Hepatocyte (in vitro differentiated cells): ENCODE data around the gene C11orf24. TPM values are rescaled to one million over a fixed set of nuclear protein-coding genes. Genes with fewer than 3 reads are reported as not detected.

Experiments used
- DNase-seq: peaks from one replicate; pipeline ENCODE4 v3.0.0-alpha.2; 2016; ENCODE audit warnings: low spot score
- H2AFZ ChIP-seq: fragments of 200-600 bp; sonication (generic); 2 replicates; pipeline ENCODE4 v1.6.0; 2016; ENCODE audit warnings: antibody characterized with exemption, mild to moderate bottlenecking
- H3K27ac ChIP-seq: fragments of 200-600 bp; sonication (generic); 2 replicates; pipeline ENCODE4 v1.5.1; 2016; ENCODE audit warnings: mild to moderate bottlenecking
- H3K27me3 ChIP-seq: fragments of 200-600 bp; sonication (generic); 2 replicates; pipeline ENCODE4 v1.6.1; 2016
- H3K36me3 ChIP-seq: fragments of 200-600 bp; sonication (generic); replicated peaks from 2 replicates; pipeline ENCODE4 v1.5.1; 2016; ENCODE audit warnings: low read depth; ENCODE audit not compliant: insufficient read depth
- H3K4me1 ChIP-seq: fragments of 200-600 bp; sonication (generic); 2 replicates; pipeline ENCODE4 v1.5.1; 2016; ENCODE audit warnings: mild to moderate bottlenecking, moderate library complexity; ENCODE audit not compliant: insufficient read depth
- H3K4me2 ChIP-seq: fragments of 200-600 bp; sonication (generic); 2 replicates; pipeline ENCODE4 v1.6.0; 2016
- H3K4me3 ChIP-seq: fragments of 200-600 bp; sonication (generic); 2 replicates; pipeline ENCODE4 v1.5.1; 2016; ENCODE audit warnings: mild to moderate bottlenecking
- H3K79me2 ChIP-seq: fragments of 200-600 bp; sonication (generic); 2 replicates; pipeline ENCODE4 v1.6.0; 2017; ENCODE audit warnings: mild to moderate bottlenecking
- H3K9me2 ChIP-seq: fragments of 200-600 bp; sonication (generic); replicated peaks from 2 replicates; pipeline ENCODE4 v1.6.0; 2017; ENCODE audit warnings: mild to moderate bottlenecking; ENCODE audit not compliant: insufficient read depth
- H3K9me3 ChIP-seq: fragments of 200-600 bp; sonication (generic); 2 replicates; pipeline ENCODE4 v1.5.1; 2016; ENCODE audit warnings: low read depth, mild to moderate bottlenecking
- H4K20me1 ChIP-seq: fragments of 200-600 bp; sonication (generic); 2 replicates; pipeline ENCODE4 v1.6.0; 2016; ENCODE audit warnings: mild to moderate bottlenecking; ENCODE audit not compliant: insufficient read depth, poor library complexity, severe bottlenecking
- CTCF ChIP-seq: fragments of 200-600 bp; sonication (generic); IDR thresholded peaks from 2 replicates; pipeline ENCODE4 v1.5.1; 2016; ENCODE audit warnings: antibody characterized with exemption, mild to moderate bottlenecking; ENCODE audit not compliant: poor library complexity
- EZH2 ChIP-seq: fragments of 200-600 bp; sonication (generic); IDR thresholded peaks from 2 replicates; pipeline ENCODE4 v1.6.1; 2016; ENCODE audit warnings: antibody characterized with exemption, mild to moderate bottlenecking, borderline replicate concordance
- EZH2phosphoT487 ChIP-seq: fragments of 200-600 bp; sonication (generic); IDR thresholded peaks from one replicate; pipeline ENCODE4 v1.6.1; 2018; ENCODE audit warnings: antibody characterized with exemption, mild to moderate bottlenecking, low read depth, moderate library complexity; ENCODE audit not compliant: unreplicated experiment, severe bottlenecking
- WGBS: methylation state at CpG from one replicate; pipeline ENCODE4 v1.1.6; 2016; ENCODE audit warnings: low lambda C conversion rate; ENCODE audit errors: missing lambda C conversion rate; 5-methylcytosine and 5-hydroxymethylcytosine counted together
- polyA plus RNA-seq: library from polyadenylated mRNA; unstranded; fragments of >200 nt; fragmentation: Nextera tagmentation; extraction: Ambion mirVana; gene quantifications from 2 replicates; pipeline ENCODE4 v1.2.1, GENCODE V29; 2016
- total RNA-seq: library from RNA; depleted of rRNA; stranded (reverse); fragments of >200 nt; gene quantifications from 2 replicates; pipeline ENCODE4 v1.2.3, GENCODE V29; 2014

C11orf24 gene
- total and polyA plus RNA-seq, 2 experiments from 2014 or later: 55.6 to 76.2 TPM

GRCh38 chr11:68223275-68223674 is 48.5 kb downstream of the C11orf24 start:
- Histone ChIP-seq H3K27me3 (no peaks in the 10 kb centered on the region), H3K9me2 (no peaks in the 10 kb centered on the region)
- 80% methylated on average over 6 of the region's 6 CpGs for WGBS

GRCh38 chr11:68221406-68221805 is 50.4 kb downstream of the C11orf24 start:
- H3K4me2 ChIP-seq: no peak overlapping the region
- no peaks in the 10 kb centered on the region for H3K4me1 ChIP-seq
- H3K79me2 ChIP-seq: no peaks in the 10 kb centered on the region
- WGBS: 86% methylated on average over 5 of the region's 5 CpGs
- no peaks in the 10 kb centered on the region for H3K27me3 ChIP-seq
- no peak for DNase-seq
- TF ChIP-seq EZH2phosphoT487 (no peak), EZH2 (no peak), CTCF (no peak)
- no peak overlapping the region for H2AFZ ChIP-seq
- H3K27ac ChIP-seq: no peak overlapping the region
- no peaks in the 10 kb centered on the region for H3K9me3 ChIP-seq
- H3K9me2 ChIP-seq: no peaks in the 10 kb centered on the region
- no peak overlapping the region for H3K4me3 ChIP-seq
- H3K36me3 ChIP-seq: no peaks in the 10 kb centered on the region
- no peaks in the 10 kb centered on the region for H4K20me1 ChIP-seq

More at GRCh38 chr11:68223275-68223674, 48.5 kb downstream of the C11orf24 start:
- no peaks in the 10 kb centered on the region for H4K20me1 ChIP-seq
- no peaks in the 10 kb centered on the region for H3K4me1 ChIP-seq
- no peaks in the 10 kb centered on the region for H3K79me2 ChIP-seq
- no peak overlapping the region for H3K27ac ChIP-seq
- no peak overlapping the region for H2AFZ ChIP-seq
- H3K9me3 ChIP-seq: no peaks in the 10 kb centered on the region
- TF ChIP-seq EZH2phosphoT487 (no peak), CTCF (no peak), EZH2 (no peak)
- H3K36me3 ChIP-seq: no peaks in the 10 kb centered on the region
- no peak overlapping the region for H3K4me3 ChIP-seq
- no peak overlapping the region for H3K4me2 ChIP-seq
- DNase-seq: no peak

GRCh38 chr11:68216171-68216938 is 55.4 kb downstream of the C11orf24 start:
- Histone ChIP-seq H2AFZ (no peak overlapping the region), H3K27ac (no peak overlapping the region), H3K4me2 (no peak overlapping the region), H3K79me2 (peaks cover 16% of the 10 kb centered on the region), H4K20me1 (peaks cover 12% of the 10 kb centered on the region), H3K4me3 (no peak overlapping the region), H3K4me1 (peaks cover 7% of the 10 kb centered on the region), H3K9me2 (no peaks in the 10 kb centered on the region), H3K27me3 (no peaks in the 10 kb centered on the region), H3K9me3 (no peaks in the 10 kb centered on the region), H3K36me3 (no peaks in the 10 kb centered on the region)
- no peak for DNase-seq
- TF ChIP-seq CTCF: no peak
- TF ChIP-seq EZH2: no peak
- TF ChIP-seq EZH2phosphoT487: no peak
- WGBS: 83% methylated on average over 22 of the region's 22 CpGs
